GM12872 (cell line): ENCODE data around the gene RPS6KA2.

Experiments used
- CTCF ChIP-seq: IDR thresholded peaks from 3 replicates; pipeline ENCODE4 v1.5.1; 2011; ENCODE audit warnings: low read depth, mild to moderate bottlenecking, low read length, moderate library complexity; ENCODE audit not compliant: insufficient read depth

RPS6KA2 gene

GRCh38 chr6:166579237-166579850 is 47.7 kb downstream of the RPS6KA2 start:
- no peak for TF ChIP-seq CTCF

GRCh38 chr6:166578536-166579236 is 48.4 kb downstream of the RPS6KA2 start:
- no peak for TF ChIP-seq CTCF

GRCh38 chr6:166575205-166575604 is 51.8 kb downstream of the RPS6KA2 start:
- no peak for TF ChIP-seq CTCF

- TF ChIP-seq CTCF: no peak
Observed at GRCh38 chr6:166573511-166574216, 53.4 kb downstream of the RPS6KA2 start.

GRCh38 chr6:166572370-166573261 is 54.4 kb downstream of the RPS6KA2 start:
- TF ChIP-seq CTCF: no peak

GRCh38 chr6:166570929-166571713 is 55.9 kb downstream of the RPS6KA2 start:
- TF ChIP-seq CTCF: no peak
